ENCODE data around the gene MED22.

Gene MED22

GRCh38 chr9:133369422-133369821 lies 21.5 kb upstream of the MED22 start:
- no peak overlapping the region for H3K4me3 ChIP-seq (ENCODE audit: low read length)
- no peak for TF ChIP-seq ZNF274 (IDR thresholded peaks at IDR 0.05; ENCODE audit: low read depth, low read length)

- no peak overlapping the region for H3K4me3 ChIP-seq (ENCODE audit: low read length)
- no peak for TF ChIP-seq ZNF274 (IDR thresholded peaks at IDR 0.05; ENCODE audit: low read depth, low read length)
These were observed 20.4 kb upstream of the MED22 start for GRCh38 chr9:133368249-133368881.

DNA sequence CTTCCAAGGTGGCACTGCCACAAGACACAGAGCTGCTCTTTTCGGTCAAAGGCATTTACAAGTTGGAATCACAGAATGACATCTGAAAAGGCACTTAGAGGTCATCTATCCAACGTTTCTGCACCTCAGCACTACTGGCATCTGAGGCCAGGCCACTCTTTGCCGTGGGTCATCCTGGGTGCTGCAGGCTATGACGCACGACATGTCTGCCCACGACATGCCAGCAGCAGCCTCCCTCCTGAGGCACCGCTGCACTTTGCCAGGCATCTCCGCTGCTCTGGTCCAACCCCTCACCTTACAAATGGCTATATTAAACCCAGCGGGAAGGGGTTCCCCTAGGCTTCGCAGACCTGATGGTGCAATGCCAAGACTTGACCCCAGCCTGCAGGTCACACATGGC lies 19.8 kb upstream of the MED22 start:
- no peak for TF ChIP-seq ZNF274 (IDR thresholded peaks at IDR 0.05; ENCODE audit: low read depth, low read length)
- no peak overlapping the region for H3K4me3 ChIP-seq (ENCODE audit: low read length)

DNA sequence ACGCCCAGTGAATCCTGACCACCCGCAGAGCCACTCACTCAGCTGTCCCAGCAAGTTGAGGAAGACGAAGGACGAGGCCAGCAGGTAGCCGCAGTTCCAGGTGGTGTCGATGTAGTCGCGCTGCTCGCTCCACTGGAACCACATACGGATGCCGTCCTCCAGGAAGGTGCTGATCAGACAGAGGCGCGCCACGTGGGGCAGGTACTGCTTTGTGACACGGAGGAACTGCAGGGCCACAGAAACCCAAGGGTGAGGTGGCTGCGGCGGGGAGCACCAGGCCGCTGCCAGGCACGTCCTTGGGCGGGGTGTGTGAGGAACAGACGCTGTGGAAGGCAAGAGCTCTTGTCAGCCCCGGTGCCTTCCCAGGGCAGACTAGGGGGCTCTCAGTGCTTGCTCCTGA lies 19.3 kb upstream of the MED22 start:
- no peak for TF ChIP-seq ZNF274 (IDR thresholded peaks at IDR 0.05; ENCODE audit: low read depth, low read length)
- H3K4me3 ChIP-seq (ENCODE audit: low read length) = no peak overlapping the region

DNA sequence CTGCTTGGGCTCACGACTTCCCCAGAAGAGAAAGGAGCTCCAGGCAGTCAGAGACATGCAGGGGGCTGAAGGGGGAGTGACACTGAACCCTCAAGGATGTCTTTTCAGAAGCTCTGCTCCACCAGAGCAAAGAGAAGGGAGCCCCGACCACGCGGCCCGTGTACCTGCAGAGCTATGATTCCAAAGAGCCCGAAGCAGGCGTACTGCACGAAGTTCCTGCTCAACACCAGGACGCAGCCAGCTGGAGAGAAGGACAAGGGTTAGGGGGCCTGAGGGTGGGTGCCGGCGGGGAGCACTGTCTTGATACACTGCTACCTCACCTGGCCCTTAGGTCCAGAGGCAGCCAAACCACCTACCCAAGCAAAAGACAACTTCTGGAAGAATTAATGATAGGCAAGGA lies 18.5 kb upstream of the MED22 start:
- no peak for TF ChIP-seq ZNF274 (IDR thresholded peaks at IDR 0.05; ENCODE audit: low read depth, low read length)

DNA sequence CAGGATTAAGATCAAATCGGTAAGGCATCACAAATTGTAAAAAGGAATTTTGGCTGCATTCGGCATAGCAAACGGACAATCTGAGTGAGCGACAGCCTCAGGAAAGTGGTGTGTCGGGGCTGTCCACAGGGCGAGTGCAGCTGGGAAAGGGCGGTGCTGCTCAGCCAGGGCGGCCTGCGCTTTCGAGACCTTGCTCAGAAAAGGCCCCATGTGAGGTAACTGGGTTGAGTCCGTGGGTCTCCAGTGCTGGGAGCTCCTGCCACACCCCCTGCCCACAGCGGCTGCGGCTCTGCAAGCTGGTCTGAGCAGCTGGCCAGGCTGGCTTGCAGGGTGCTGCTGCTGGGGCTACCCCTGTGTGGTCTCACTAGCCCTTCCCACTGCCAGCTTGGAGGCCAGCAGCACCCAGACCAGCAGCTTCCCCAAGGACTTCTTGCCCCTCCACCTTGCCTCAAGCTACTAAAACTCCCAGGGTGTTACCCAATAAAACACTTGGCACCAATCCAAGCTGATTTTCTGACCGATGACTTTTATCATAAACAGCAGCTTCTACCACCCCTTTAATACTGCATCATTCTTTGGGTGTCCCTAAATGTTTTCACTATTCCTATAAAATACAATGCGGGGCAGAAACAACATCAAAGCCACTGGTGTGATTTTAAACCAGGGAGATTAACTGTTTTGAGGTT lies 14.6 kb upstream of the MED22 start:
- no peak overlapping the region for H3K4me3 ChIP-seq (ENCODE audit: low read length)
- no peak for TF ChIP-seq ZNF274 (IDR thresholded peaks at IDR 0.05; ENCODE audit: low read depth, low read length)

More for the DNA sequence above, 18.5 kb upstream of the MED22 start:
- H3K4me3 ChIP-seq (ENCODE audit: low read length) = no peak overlapping the region

- H3K4me3 ChIP-seq (ENCODE audit: low read length) = no peak overlapping the region
- TF ChIP-seq ZNF274 (IDR thresholded peaks at IDR 0.05; ENCODE audit: low read depth, low read length) = no peak
These were observed 13.7 kb upstream of the MED22 start for GRCh38 chr9:133361507-133362092.

- TF ChIP-seq ZNF274 (IDR thresholded peaks at IDR 0.05; ENCODE audit: low read depth, low read length) = no peak
- no peak overlapping the region for H3K4me3 ChIP-seq (ENCODE audit: low read length)
These were observed 12.8 kb upstream of the MED22 start for GRCh38 chr9:133360400-133361393.

DNA sequence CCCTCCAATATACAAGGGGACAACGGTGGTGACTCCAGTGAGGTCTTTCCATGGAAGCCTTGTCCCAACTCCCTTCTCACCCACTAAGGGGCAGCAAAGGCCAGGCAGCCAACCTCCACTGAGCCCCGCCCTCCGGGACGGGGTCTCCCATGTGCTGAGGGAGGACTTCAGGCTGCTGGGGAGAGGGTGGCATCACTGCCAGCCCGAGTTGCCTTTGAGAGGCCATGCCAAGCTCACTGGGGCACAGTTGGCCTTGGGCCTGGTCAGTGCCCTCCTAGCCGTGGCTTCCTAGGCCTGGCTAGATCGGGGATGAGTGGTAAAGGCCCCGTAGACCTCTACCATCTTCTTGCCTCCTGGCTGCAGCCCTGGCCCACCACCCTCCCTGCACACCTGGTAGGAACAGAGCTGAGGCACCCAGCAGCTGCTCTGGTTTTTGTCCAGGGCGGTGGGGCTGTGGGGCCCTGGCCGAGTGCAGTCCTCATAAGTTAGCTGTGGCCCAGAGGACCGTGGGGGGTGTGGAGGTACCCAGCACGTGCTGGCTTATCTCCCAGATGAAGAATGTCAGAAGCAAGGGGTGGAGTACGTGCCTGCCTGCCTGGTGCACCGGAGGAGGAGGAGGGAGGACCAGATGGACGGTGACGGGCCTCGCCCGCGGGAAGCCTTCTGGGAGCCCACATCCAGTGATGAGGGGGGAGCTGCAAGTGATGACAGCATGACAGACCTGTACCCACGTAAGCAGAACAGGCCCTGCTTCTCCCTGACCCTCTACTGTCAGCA lies 11.7 kb upstream of the MED22 start:
- no peak overlapping the region for H3K4me3 ChIP-seq (ENCODE audit: low read length)
- no peak for TF ChIP-seq ZNF274 (IDR thresholded peaks at IDR 0.05; ENCODE audit: low read depth, low read length)

DNA sequence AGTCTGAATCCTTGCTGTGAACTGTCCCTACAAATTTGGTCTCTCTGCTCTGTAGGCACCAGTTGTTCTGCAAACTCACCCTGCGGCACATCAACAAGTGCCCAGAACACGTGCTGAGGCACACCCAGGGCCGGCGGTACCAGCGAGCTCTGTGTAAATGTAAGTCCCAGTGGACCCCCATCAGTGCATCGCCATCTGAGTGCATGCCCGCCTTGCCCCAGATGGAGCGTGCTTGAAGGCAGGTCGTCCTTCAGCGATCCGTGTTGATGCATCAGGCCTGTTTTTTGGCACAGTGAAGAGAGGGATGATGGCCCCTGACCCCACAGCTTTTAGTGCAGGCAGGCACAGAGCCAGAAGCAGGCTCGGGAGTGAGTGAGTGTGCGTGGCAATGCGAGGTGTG lies 9.7 kb upstream of the MED22 start:
- no peak for TF ChIP-seq ZNF274 (IDR thresholded peaks at IDR 0.05; ENCODE audit: low read depth, low read length)
- H3K4me3 ChIP-seq (ENCODE audit: low read length) = no peak overlapping the region; the same call in 1 of the 2 replicates

GRCh38 chr9:133356391-133357091 lies 8.6 kb upstream of the MED22 start, which contains the start of the genes SURF1 and SURF2:
TSS of gene SURF1 (minus strand) at chr9:133356487. CDS start at chr9:133356453, 34 bp downstream.
TSS of gene SURF2 (plus strand) at chr9:133356550. CDS start at chr9:133356593, 43 bp downstream.
- TF ChIP-seq ZNF274 (IDR thresholded peaks at IDR 0.05; ENCODE audit: low read depth, low read length) = no peak
- H3K4me3 ChIP-seq (ENCODE audit: low read length) = peak within 1 kb of the TSS; percentile 82

DNA sequence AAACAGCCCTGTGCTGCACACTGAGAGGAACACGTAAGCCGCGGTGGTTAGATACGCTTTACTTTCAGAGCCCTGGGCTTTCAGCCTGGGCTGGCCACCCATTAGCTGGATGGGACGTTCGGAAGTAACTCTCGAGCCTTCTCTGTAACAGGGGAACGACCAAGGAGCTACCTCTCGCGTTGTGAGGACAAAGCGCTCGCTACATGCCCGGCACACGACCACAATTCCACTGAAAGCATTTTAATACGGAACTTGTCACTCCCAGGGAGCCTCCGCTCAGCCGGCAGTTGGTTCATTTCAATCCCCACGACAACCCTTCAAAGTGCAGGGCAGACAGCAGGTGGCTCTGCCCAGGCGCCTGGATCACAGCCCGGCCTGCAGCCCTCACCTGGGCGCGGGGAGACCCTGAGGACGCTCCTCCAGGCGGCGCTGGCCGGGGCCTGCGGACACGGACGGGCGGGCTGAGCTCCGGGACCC lies 8.0 kb upstream of the MED22 start:
- H3K4me3 ChIP-seq (ENCODE audit: low read length) = peak overlapping the region; percentile 82
- no peak for TF ChIP-seq ZNF274 (IDR thresholded peaks at IDR 0.05; ENCODE audit: low read depth, low read length)

Measured in GM08714 (cell line).